ENCODE measurements around the gene BORCS5.

The BORCS5 gene

DNA sequence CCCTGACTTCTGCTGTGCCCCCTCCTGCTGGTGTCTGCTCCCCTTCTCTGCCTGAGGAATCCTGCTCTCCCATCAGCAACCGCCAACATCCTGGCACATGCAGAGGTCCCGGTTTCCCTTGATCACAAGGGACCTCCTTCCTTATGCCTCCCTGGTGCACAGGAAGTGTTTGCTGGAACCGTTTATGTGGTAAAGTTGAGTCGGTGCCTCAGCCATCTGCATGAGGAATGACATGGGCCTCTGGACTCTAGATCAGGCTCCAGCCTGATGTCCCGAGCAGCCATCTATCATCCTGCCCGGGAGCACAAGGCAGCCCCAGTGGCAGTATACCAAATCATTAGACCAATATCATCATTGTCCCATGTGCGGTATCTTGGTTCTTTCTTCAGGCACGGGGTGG lies 90.4 kb downstream of the BORCS5 start:
- DNase-seq: no peak
- Histone ChIP-seq H3K27me3 (ENCODE audit: insufficient read depth, low read depth, severe bottlenecking) (no peaks in the 10 kb centered on the region), H3K27ac (no peak overlapping the region), H3K9me3 (ENCODE audit: severe bottlenecking) (no peaks in the 10 kb centered on the region), H3K36me3 (no peaks in the 10 kb centered on the region), H3K4me3 (ENCODE audit: low read depth, low read length) (no peak overlapping the region)
- TF ChIP-seq, protein P1, sequence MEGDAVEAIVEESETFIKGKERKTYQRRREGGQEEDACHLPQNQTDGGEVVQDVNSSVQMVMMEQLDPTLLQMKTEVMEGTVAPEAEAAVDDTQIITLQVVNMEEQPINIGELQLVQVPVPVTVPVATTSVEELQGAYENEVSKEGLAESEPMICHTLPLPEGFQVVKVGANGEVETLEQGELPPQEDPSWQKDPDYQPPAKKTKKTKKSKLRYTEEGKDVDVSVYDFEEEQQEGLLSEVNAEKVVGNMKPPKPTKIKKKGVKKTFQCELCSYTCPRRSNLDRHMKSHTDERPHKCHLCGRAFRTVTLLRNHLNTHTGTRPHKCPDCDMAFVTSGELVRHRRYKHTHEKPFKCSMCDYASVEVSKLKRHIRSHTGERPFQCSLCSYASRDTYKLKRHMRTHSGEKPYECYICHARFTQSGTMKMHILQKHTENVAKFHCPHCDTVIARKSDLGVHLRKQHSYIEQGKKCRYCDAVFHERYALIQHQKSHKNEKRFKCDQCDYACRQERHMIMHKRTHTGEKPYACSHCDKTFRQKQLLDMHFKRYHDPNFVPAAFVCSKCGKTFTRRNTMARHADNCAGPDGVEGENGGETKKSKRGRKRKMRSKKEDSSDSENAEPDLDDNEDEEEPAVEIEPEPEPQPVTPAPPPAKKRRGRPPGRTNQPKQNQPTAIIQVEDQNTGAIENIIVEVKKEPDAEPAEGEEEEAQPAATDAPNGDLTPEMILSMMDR (IDR thresholded peaks at IDR 0.05; ENCODE audit: low read depth, low read length): no peak

GRCh38 chr12:12447837-12448236 lies 91.0 kb downstream of the BORCS5 start:
- no peaks in the 10 kb centered on the region for H3K27me3 ChIP-seq (ENCODE audit: insufficient read depth, low read depth, severe bottlenecking)
- H3K27ac ChIP-seq: no peak overlapping the region
- H3K36me3 ChIP-seq: no peaks in the 10 kb centered on the region
- TF ChIP-seq, protein P1 (IDR thresholded peaks at IDR 0.05; ENCODE audit: low read depth, low read length): no peak
- no peaks in the 10 kb centered on the region for H3K9me3 ChIP-seq (ENCODE audit: severe bottlenecking)
- H3K4me3 ChIP-seq (ENCODE audit: low read depth, low read length): no peak overlapping the region
- no peak for DNase-seq

DNA sequence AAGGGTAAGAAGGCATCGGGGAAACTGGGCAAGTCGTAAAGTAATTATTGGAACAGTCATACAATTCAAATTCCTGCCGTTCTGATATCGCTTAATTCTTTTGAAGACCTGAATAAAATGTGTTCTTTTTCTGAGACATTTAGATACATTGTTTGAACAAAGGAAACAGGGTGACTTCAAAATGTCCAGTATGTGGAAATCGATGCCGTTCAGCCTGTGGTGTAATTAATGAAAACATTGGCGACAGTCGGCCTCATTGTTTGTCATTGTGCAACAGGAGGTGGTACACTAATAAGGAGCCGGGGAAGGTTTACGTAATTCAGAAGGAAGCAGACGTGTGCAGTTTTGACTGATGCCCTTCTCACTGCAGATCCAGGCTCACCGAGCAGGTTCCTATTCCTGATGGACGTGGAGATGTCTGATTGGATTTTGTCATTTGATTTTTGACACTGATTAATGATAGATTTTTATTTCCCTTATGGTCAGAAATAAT lies 92.7 kb downstream of the BORCS5 start:
- TF ChIP-seq, protein P1 (IDR thresholded peaks at IDR 0.05; ENCODE audit: low read depth, low read length): no peak
- H3K27ac ChIP-seq: no peak overlapping the region
- H3K36me3 ChIP-seq: no peaks in the 10 kb centered on the region
- H3K4me3 ChIP-seq (ENCODE audit: low read depth, low read length): no peak overlapping the region
- no peak for DNase-seq
- H3K9me3 ChIP-seq (ENCODE audit: severe bottlenecking): no peaks in the 10 kb centered on the region
- no peaks in the 10 kb centered on the region for H3K27me3 ChIP-seq (ENCODE audit: insufficient read depth, low read depth, severe bottlenecking)

GRCh38 chr12:12450043-12450471 lies 93.2 kb downstream of the BORCS5 start:
- Histone ChIP-seq H3K27me3 (ENCODE audit: insufficient read depth, low read depth, severe bottlenecking) (no peaks in the 10 kb centered on the region), H3K4me3 (ENCODE audit: low read depth, low read length) (no peak overlapping the region), H3K36me3 (no peaks in the 10 kb centered on the region), H3K27ac (no peak overlapping the region), H3K9me3 (ENCODE audit: severe bottlenecking) (no peaks in the 10 kb centered on the region)
- TF ChIP-seq, protein P1 (IDR thresholded peaks at IDR 0.05; ENCODE audit: low read depth, low read length): no peak
- no peak for DNase-seq

- no peaks in the 10 kb centered on the region for H3K36me3 ChIP-seq
- no peak overlapping the region for H3K27ac ChIP-seq
- no peak overlapping the region for H3K4me3 ChIP-seq (ENCODE audit: low read depth, low read length)
- TF ChIP-seq, protein P1 (IDR thresholded peaks at IDR 0.05; ENCODE audit: low read depth, low read length): no peak
- no peaks in the 10 kb centered on the region for H3K27me3 ChIP-seq (ENCODE audit: insufficient read depth, low read depth, severe bottlenecking)
- no peak for DNase-seq
- no peaks in the 10 kb centered on the region for H3K9me3 ChIP-seq (ENCODE audit: severe bottlenecking)
Observed at GRCh38 chr12:12451098-12451497, 94.2 kb downstream of the BORCS5 start.

- H3K27ac ChIP-seq: no peak overlapping the region
- TF ChIP-seq, protein P1 (IDR thresholded peaks at IDR 0.05; ENCODE audit: low read depth, low read length): no peak
Observed at GRCh38 chr12:12452326-12452902, 95.5 kb downstream of the BORCS5 start.

More at GRCh38 chr12:12452326-12452902, 95.5 kb downstream of the BORCS5 start:
- no peak overlapping the region for H3K4me3 ChIP-seq (ENCODE audit: low read depth, low read length)
- no peaks in the 10 kb centered on the region for H3K27me3 ChIP-seq (ENCODE audit: insufficient read depth, low read depth, severe bottlenecking)
- H3K36me3 ChIP-seq: no peaks in the 10 kb centered on the region
- H3K9me3 ChIP-seq (ENCODE audit: severe bottlenecking): no peaks in the 10 kb centered on the region
- no peak for DNase-seq
